WTC11 (cell line): ENCODE measurements around the gene SYPL2. TPM values are rescaled to one million over a fixed set of nuclear protein-coding genes. Genes with fewer than 3 reads are reported as not detected.
A peak's percentile ranks its signal among the peaks of the same experiment; 100 is the strongest.

Experiments used
- ATAC-seq: fragments of 200-7000 bp; cut with Tn5 transposase; 2 replicates; pipeline ENCODE4 v1.10.0; 2021; ENCODE audit warnings: mild to moderate bottlenecking, moderate library complexity
- CTCF ChIA-PET: fragments of 300-600 bp; sonication (Branson Sonifier 250); formaldehyde crosslinking; loops from one replicate; lab custom pipeline; 2021; ENCODE audit warnings: antibody characterized with exemption; lab: Charles Lee
- POLR2A ChIA-PET: fragments of 350-600 bp; sonication (Branson Sonifier 250); formaldehyde crosslinking; loops from one replicate; lab custom pipeline; 2021; ENCODE audit warnings: antibody characterized with exemption; lab: Charles Lee
- DNase-seq: peaks from one replicate; pipeline ENCODE4 v3.0.0; 2021; ENCODE audit warnings: low spot score
- H3K27ac Mint-ChIP-seq: 2 replicates; pipeline ENCODE4 v1.8.0; 2021; ENCODE audit warnings: mixed read lengths
- H3K27me3 Mint-ChIP-seq: 2 replicates; pipeline ENCODE4 v1.8.0; 2021; ENCODE audit warnings: low read depth, mild to moderate bottlenecking, moderate library complexity, mixed read lengths
- H3K36me3 Mint-ChIP-seq: 2 replicates; pipeline ENCODE4 v1.8.0; 2021; ENCODE audit warnings: mixed read lengths
- H3K4me1 Mint-ChIP-seq: 2 replicates; pipeline ENCODE4 v1.8.0; 2022; ENCODE audit warnings: mixed read lengths
- H3K4me3 Mint-ChIP-seq: 2 replicates; pipeline ENCODE4 v1.8.0; 2021; ENCODE audit warnings: mild to moderate bottlenecking, moderate library complexity, mixed read lengths
- H3K9me3 Mint-ChIP-seq: 2 replicates; pipeline ENCODE4 v1.8.0; 2021; ENCODE audit warnings: mixed read lengths
- ARID4B ChIP-seq: sonication (generic); formaldehyde crosslinking; IDR thresholded peaks from 2 replicates; pipeline ENCODE4 v1.8.0; 2023; ENCODE audit warnings: missing genetic modification reagents, mild to moderate bottlenecking, borderline replicate concordance
- CDX4 ChIP-seq: fragments of 250-450 bp; sonication (Bioruptor Pico); IDR thresholded peaks from 2 replicates; pipeline ENCODE4 v1.9.0; 2021; ENCODE audit warnings: moderate library complexity, mild to moderate bottlenecking, inconsistent platforms, borderline replicate concordance
- CREB1 ChIP-seq: sonication (generic); formaldehyde crosslinking; IDR thresholded peaks from 2 replicates; pipeline ENCODE4 v1.8.0; 2023; ENCODE audit warnings: mild to moderate bottlenecking, missing genetic modification reagents
- CREM ChIP-seq: sonication (generic); formaldehyde crosslinking; IDR thresholded peaks from 2 replicates; pipeline ENCODE4 v1.8.1; 2022; ENCODE audit warnings: mild to moderate bottlenecking, missing genetic modification reagents, moderate library complexity
- E2F1 ChIP-seq: sonication (generic); formaldehyde crosslinking; IDR thresholded peaks from 2 replicates; pipeline ENCODE4 v1.8.0; 2022; ENCODE audit warnings: mild to moderate bottlenecking, missing genetic modification reagents
- ETV6 ChIP-seq: sonication (generic); formaldehyde crosslinking; IDR thresholded peaks from 2 replicates; pipeline ENCODE4 v1.8.1; 2022; ENCODE audit warnings: mild to moderate bottlenecking, missing genetic modification reagents
- FOXJ3 ChIP-seq: sonication (generic); formaldehyde crosslinking; IDR thresholded peaks from 2 replicates; pipeline ENCODE4 v1.9.0; 2021; ENCODE audit warnings: missing genetic modification reagents, mild to moderate bottlenecking, borderline replicate concordance
- IRF1 ChIP-seq: sonication (generic); formaldehyde crosslinking; IDR thresholded peaks from 2 replicates; pipeline ENCODE4 v1.8.0; 2023; ENCODE audit warnings: missing genetic modification reagents
- MAX ChIP-seq: sonication (generic); formaldehyde crosslinking; IDR thresholded peaks from 2 replicates; pipeline ENCODE4 v1.8.0; 2022; ENCODE audit warnings: mild to moderate bottlenecking, missing genetic modification reagents
- MLX ChIP-seq: sonication (generic); formaldehyde crosslinking; IDR thresholded peaks from 2 replicates; pipeline ENCODE4 v1.8.1; 2023; ENCODE audit warnings: mild to moderate bottlenecking, missing genetic modification reagents, moderate library complexity
- MXD4 ChIP-seq: fragments of 250-450 bp; sonication (Bioruptor Pico); IDR thresholded peaks from 2 replicates; pipeline ENCODE4 v1.8.0; 2021; ENCODE audit warnings: mild to moderate bottlenecking, moderate library complexity, borderline replicate concordance
- PRDM15 ChIP-seq: sonication (generic); formaldehyde crosslinking; IDR thresholded peaks from 2 replicates; pipeline ENCODE4 v1.8.0; 2022; ENCODE audit warnings: missing genetic modification reagents
- PREB ChIP-seq: sonication (generic); formaldehyde crosslinking; IDR thresholded peaks from 2 replicates; pipeline ENCODE4 v1.8.1; 2022; ENCODE audit warnings: mild to moderate bottlenecking, missing genetic modification reagents, moderate library complexity, borderline replicate concordance
- PRRX2 ChIP-seq: fragments of 250-450 bp; sonication (Bioruptor Pico); IDR thresholded peaks from 2 replicates; pipeline ENCODE4 v1.8.0; 2021; ENCODE audit warnings: mild to moderate bottlenecking
- ZNF416 ChIP-seq: fragments of 250-450 bp; sonication (Bioruptor Pico); IDR thresholded peaks from 2 replicates; pipeline ENCODE4 v1.9.0; 2021; ENCODE audit warnings: mild to moderate bottlenecking, inconsistent platforms
- total RNA-seq: library from RNA; stranded (reverse); gene quantifications from 3 replicates; pipeline ENCODE4 v1.2.3, GENCODE V29; 2021
- TF ChIP-seq, protein P1 (sequence below): sonication (generic); formaldehyde crosslinking; IDR thresholded peaks from 2 replicates; pipeline ENCODE4 v1.8.1; 2023; ENCODE audit warnings: mild to moderate bottlenecking, missing genetic modification reagents
- TF ChIP-seq, protein P2 (sequence below): sonication (generic); formaldehyde crosslinking; IDR thresholded peaks from 2 replicates; pipeline ENCODE4 v1.8.0; 2023; ENCODE audit warnings: mild to moderate bottlenecking, missing genetic modification reagents
- TF ChIP-seq, protein P3 (sequence below): sonication (generic); formaldehyde crosslinking; conservative IDR thresholded peaks from 2 replicates; pipeline ENCODE4 v1.8.1; 2022; ENCODE audit warnings: mild to moderate bottlenecking, missing genetic modification reagents

Gene SYPL2
- total RNA-seq, 1 experiment from 2014 or later, result 3.7 TPM

DNA sequence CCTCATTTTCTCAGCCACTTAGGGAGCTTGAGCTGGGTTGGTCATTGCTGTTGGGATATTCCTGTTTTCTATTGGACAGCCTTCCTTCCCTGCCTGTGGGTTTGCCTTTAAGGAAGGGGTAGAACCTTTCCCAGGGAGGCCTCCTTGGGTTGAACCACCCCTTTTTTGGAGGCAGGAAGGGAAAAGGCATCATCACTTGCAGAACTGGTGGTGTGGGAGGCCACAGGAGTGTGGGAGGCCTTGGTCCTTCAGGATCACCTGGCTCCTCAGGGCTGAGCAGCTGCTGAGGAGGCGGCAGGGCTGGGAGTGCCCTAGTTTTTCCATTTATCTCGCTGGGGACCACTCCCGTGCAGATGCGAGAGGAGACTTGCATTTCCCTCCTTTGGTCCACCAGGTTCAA lies 26.9 kb downstream of the SYPL2 start:
- Mint-ChIP-seq H3K4me3 (peak overlapping the region; percentile 90), H3K27me3 (no peaks in the 10 kb centered on the region), H3K36me3 (no peaks in the 10 kb centered on the region; the same call in 1 of the 2 replicates), H3K27ac (no peak overlapping the region), H3K9me3 (no peaks in the 10 kb centered on the region), H3K4me1 (peaks cover 17% of the 10 kb centered on the region)
- DNase-seq (no peak), ATAC-seq (no peak)
- TF ChIP-seq MAX, result no peak
- TF ChIP-seq, protein P1, sequence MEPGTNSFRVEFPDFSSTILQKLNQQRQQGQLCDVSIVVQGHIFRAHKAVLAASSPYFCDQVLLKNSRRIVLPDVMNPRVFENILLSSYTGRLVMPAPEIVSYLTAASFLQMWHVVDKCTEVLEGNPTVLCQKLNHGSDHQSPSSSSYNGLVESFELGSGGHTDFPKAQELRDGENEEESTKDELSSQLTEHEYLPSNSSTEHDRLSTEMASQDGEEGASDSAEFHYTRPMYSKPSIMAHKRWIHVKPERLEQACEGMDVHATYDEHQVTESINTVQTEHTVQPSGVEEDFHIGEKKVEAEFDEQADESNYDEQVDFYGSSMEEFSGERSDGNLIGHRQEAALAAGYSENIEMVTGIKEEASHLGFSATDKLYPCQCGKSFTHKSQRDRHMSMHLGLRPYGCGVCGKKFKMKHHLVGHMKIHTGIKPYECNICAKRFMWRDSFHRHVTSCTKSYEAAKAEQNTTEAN (CRISPR knock-in tag), result no peak
- TF ChIP-seq, protein P2, sequence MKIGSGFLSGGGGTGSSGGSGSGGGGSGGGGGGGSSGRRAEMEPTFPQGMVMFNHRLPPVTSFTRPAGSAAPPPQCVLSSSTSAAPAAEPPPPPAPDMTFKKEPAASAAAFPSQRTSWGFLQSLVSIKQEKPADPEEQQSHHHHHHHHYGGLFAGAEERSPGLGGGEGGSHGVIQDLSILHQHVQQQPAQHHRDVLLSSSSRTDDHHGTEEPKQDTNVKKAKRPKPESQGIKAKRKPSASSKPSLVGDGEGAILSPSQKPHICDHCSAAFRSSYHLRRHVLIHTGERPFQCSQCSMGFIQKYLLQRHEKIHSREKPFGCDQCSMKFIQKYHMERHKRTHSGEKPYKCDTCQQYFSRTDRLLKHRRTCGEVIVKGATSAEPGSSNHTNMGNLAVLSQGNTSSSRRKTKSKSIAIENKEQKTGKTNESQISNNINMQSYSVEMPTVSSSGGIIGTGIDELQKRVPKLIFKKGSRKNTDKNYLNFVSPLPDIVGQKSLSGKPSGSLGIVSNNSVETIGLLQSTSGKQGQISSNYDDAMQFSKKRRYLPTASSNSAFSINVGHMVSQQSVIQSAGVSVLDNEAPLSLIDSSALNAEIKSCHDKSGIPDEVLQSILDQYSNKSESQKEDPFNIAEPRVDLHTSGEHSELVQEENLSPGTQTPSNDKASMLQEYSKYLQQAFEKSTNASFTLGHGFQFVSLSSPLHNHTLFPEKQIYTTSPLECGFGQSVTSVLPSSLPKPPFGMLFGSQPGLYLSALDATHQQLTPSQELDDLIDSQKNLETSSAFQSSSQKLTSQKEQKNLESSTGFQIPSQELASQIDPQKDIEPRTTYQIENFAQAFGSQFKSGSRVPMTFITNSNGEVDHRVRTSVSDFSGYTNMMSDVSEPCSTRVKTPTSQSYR, result no peak
- TF ChIP-seq ZNF416 (CRISPR knock-in tag), result no peak
- TF ChIP-seq CDX4 (CRISPR knock-in tag), result no peak
- no peak for TF ChIP-seq IRF1 (CRISPR knock-in tag)
- TF ChIP-seq PREB (CRISPR knock-in tag), result no peak
- TF ChIP-seq FOXJ3 (CRISPR knock-in tag), result no peak
- no peak for TF ChIP-seq MLX (CRISPR knock-in tag)
- TF ChIP-seq, protein P3, sequence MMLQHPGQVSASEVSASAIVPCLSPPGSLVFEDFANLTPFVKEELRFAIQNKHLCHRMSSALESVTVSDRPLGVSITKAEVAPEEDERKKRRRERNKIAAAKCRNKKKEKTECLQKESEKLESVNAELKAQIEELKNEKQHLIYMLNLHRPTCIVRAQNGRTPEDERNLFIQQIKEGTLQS (CRISPR knock-in tag), result no peak
- TF ChIP-seq E2F1 (CRISPR knock-in tag), result no peak
- no peak for TF ChIP-seq ARID4B (CRISPR knock-in tag)
- no peak for TF ChIP-seq CREB1
- no peak for TF ChIP-seq PRDM15 (CRISPR knock-in tag)
- no peak for TF ChIP-seq MXD4 (CRISPR knock-in tag)
- TF ChIP-seq CREM (CRISPR knock-in tag), result no peak
- no peak for TF ChIP-seq ETV6
- TF ChIP-seq PRRX2 (CRISPR knock-in tag), result no peak
- POLR2A ChIA-PET, result no interaction called here
- CTCF ChIA-PET, result interaction anchor here (0.5 to 13.8 kb wide), 15 partner anchors 10 to 230 kb away, joined by 3 to 740 read pairs (median 4); partner anchors contain the start of genes AMIGO1, ATXN7L2, GNAI3 and GPR61
